ENCODE results near the gene NFATC2IP.
A peak's percentile ranks its signal among the peaks of the same experiment; 100 is the strongest.

Gene NFATC2IP

GRCh38 chr16:28950648-28951409 lies at the start of gene NFATC2IP:
Gene NFATC2IP (plus strand): TSS chr16:28950937. CDS start chr16:28951012, 75 bp downstream.
- H3K4me3 ChIP-seq (ENCODE audit: low read depth, low read length), result peak within 1 kb of the TSS; percentile 99
- TF ChIP-seq CTCF (IDR thresholded peaks at IDR 0.05; ENCODE audit: low read depth, low read length, missing control alignments), result no peak
- DNase-seq (ENCODE audit: low read depth), result peak; percentile 100

GRCh38 chr16:28901862-28902261 lies 48.9 kb upstream of the NFATC2IP start:
- no peak for DNase-seq (ENCODE audit: low read depth)
- no peak for TF ChIP-seq CTCF (IDR thresholded peaks at IDR 0.05; ENCODE audit: low read depth, low read length, missing control alignments)
- no peak overlapping the region for H3K4me3 ChIP-seq (ENCODE audit: low read depth, low read length)

GRCh38 chr16:28902909-28903308 lies 47.8 kb upstream of the NFATC2IP start:
- TF ChIP-seq CTCF (IDR thresholded peaks at IDR 0.05; ENCODE audit: low read depth, low read length, missing control alignments), result no peak
- H3K4me3 ChIP-seq (ENCODE audit: low read depth, low read length), result no peak overlapping the region

GRCh38 chr16:28903344-28904042 lies 47.2 kb upstream of the NFATC2IP start:
- H3K4me3 ChIP-seq (ENCODE audit: low read depth, low read length), result no peak overlapping the region
- no peak for TF ChIP-seq CTCF (IDR thresholded peaks at IDR 0.05; ENCODE audit: low read depth, low read length, missing control alignments)
- no peak for DNase-seq (ENCODE audit: low read depth)

More at GRCh38 chr16:28902909-28903308, 47.8 kb upstream of the NFATC2IP start:
- no peak for DNase-seq (ENCODE audit: low read depth)

- TF ChIP-seq CTCF (IDR thresholded peaks at IDR 0.05; ENCODE audit: low read depth, low read length, missing control alignments), result no peak
- DNase-seq (ENCODE audit: low read depth), result no peak
- no peak overlapping the region for H3K4me3 ChIP-seq (ENCODE audit: low read depth, low read length)
Observed at GRCh38 chr16:28904363-28904762, 46.4 kb upstream of the NFATC2IP start.

GRCh38 chr16:28904828-28905227 lies 45.9 kb upstream of the NFATC2IP start:
- DNase-seq (ENCODE audit: low read depth), result no peak
- no peak overlapping the region for H3K4me3 ChIP-seq (ENCODE audit: low read depth, low read length)

More at GRCh38 chr16:28904828-28905227, 45.9 kb upstream of the NFATC2IP start:
- no peak for TF ChIP-seq CTCF (IDR thresholded peaks at IDR 0.05; ENCODE audit: low read depth, low read length, missing control alignments)
